IMR-90 (cell line): ENCODE results near the gene STXBP6.

Source experiments
- CHD1 ChIP-seq: IDR thresholded peaks from 2 replicates; pipeline ENCODE4 v1.6.1; 2012; ENCODE audit warnings: low read depth, low read length, improper control_type of control experiment
- CTCF ChIP-seq: conservative IDR thresholded peaks from 2 replicates; pipeline ENCODE4 v1.5.1; 2012; ENCODE audit warnings: mild to moderate bottlenecking, low read depth, low read length, improper control_type of control experiment
- ELK1 ChIP-seq: fragments of 150-350 bp; IDR thresholded peaks from 2 replicates; pipeline ENCODE4 v1.6.1; 2016; ENCODE audit warnings: low read depth, mild to moderate bottlenecking, low read length, moderate library complexity, borderline replicate concordance
- FOS ChIP-seq: fragments of 150-350 bp; IDR thresholded peaks from 2 replicates; pipeline ENCODE4 v1.6.1; 2016; ENCODE audit warnings: low read depth, low read length
- MAFK ChIP-seq: IDR thresholded peaks from 2 replicates; pipeline ENCODE4 v1.6.1; 2012; ENCODE audit warnings: low read depth, low read length, improper control_type of control experiment
- NFE2L2 ChIP-seq: fragments of 150-350 bp; IDR thresholded peaks from 2 replicates; pipeline ENCODE4 v1.6.1; 2016; ENCODE audit warnings: low read depth, mild to moderate bottlenecking, low read length
- POLR2A ChIP-seq: IDR thresholded peaks from 2 replicates; pipeline ENCODE4 v1.6.1; 2012; ENCODE audit warnings: mild to moderate bottlenecking, low read depth, low read length
- RAD21 ChIP-seq: IDR thresholded peaks from 2 replicates; pipeline ENCODE4 v1.6.1; 2012; ENCODE audit warnings: low read length, improper control_type of control experiment
- RFX5 ChIP-seq: IDR thresholded peaks from 2 replicates; pipeline ENCODE4 v1.8.0; 2012; ENCODE audit warnings: low read depth, mild to moderate bottlenecking, low read length, moderate library complexity
- USF2 ChIP-seq: fragments of 150-350 bp; IDR thresholded peaks from 2 replicates; pipeline ENCODE4 v1.6.1; 2017; ENCODE audit warnings: mild to moderate bottlenecking, antibody characterized with exemption, low read length, low read depth

GRCh38 chr14:25032092-25032784, 17.7 kb downstream of the STXBP6 start:
- TF ChIP-seq FOS: no peak
- TF ChIP-seq RFX5: no peak
- no peak for TF ChIP-seq CTCF
- TF ChIP-seq POLR2A: no peak
- no peak for TF ChIP-seq CHD1
- TF ChIP-seq USF2: no peak
- no peak for TF ChIP-seq RAD21
- TF ChIP-seq ELK1: no peak
- no peak for TF ChIP-seq MAFK
- no peak for TF ChIP-seq NFE2L2
